Limb (tissue), 2 donors: Measurements from ENCODE around the gene TENM4.
"Not testable (repeated sequence)": the region's sequence is repeated elsewhere in the genome, so short reads cannot be mapped to it uniquely, and the experiment has no call there.

Experiments used
- DNase-seq, 2 donors: peaks; one replicate each; pipeline ENCODE4 v3.0.0-alpha.2; 2016; ENCODE audit errors: extremely low spot score in 2 of 2

TENM4 gene

GRCh38 chr11:78651136-78651775 lies 789.6 kb downstream of the TENM4 start:
- DNase-seq = no peak

GRCh38 chr11:78649361-78650215 lies 791.2 kb downstream of the TENM4 start:
- no peak for DNase-seq

- DNase-seq = no peak
Observed at GRCh38 chr11:78647986-78648875, 792.6 kb downstream of the TENM4 start.

- no peak for DNase-seq
Observed at GRCh38 chr11:78647266-78647915, 793.4 kb downstream of the TENM4 start.

- peak; percentile 49 to 57 for DNase-seq
Observed at GRCh38 chr11:78646564-78647185, 794.2 kb downstream of the TENM4 start.

- DNase-seq = peak; percentile 40 to 83
Observed at GRCh38 chr11:78645226-78646202, 795.3 kb downstream of the TENM4 start.

- DNase-seq = no peak
Observed at GRCh38 chr11:78643676-78644056, 797.2 kb downstream of the TENM4 start.

GRCh38 chr11:78642979-78643675 lies 797.7 kb downstream of the TENM4 start:
- no peak for DNase-seq

GRCh38 chr11:78641541-78641940 lies 799.3 kb downstream of the TENM4 start:
- DNase-seq = no peak

- DNase-seq = no peak
Observed at GRCh38 chr11:78638704-78639380, 802.0 kb downstream of the TENM4 start.

GRCh38 chr11:78637527-78637926 lies 803.3 kb downstream of the TENM4 start:
- not testable (repeated sequence) for DNase-seq

GRCh38 chr11:78635814-78636506 lies 804.9 kb downstream of the TENM4 start:
- no peak for DNase-seq

GRCh38 chr11:78633516-78634310 lies 807.1 kb downstream of the TENM4 start:
- no peak for DNase-seq

GRCh38 chr11:78630561-78631303 lies 810.1 kb downstream of the TENM4 start:
- no peak for DNase-seq

- no peak for DNase-seq
Observed at GRCh38 chr11:78630155-78630554, 810.7 kb downstream of the TENM4 start.

- no peak for DNase-seq
Observed at GRCh38 chr11:78622666-78623065, 818.2 kb downstream of the TENM4 start.
